ENCODE measurements around the gene NCS1. TPM values are rescaled to one million over a fixed set of nuclear protein-coding genes. Genes with fewer than 3 reads are reported as not detected.
A peak's percentile ranks its signal among the peaks of the same experiment; 100 is the strongest.

NCS1 gene
- total and polyA plus RNA-seq, 9 of the 15 experiments (the other 6 are each of a cell fraction or from before 2014, with no cell fraction given) = 0.28 to 27.0 (median 9.6) TPM

DNA sequence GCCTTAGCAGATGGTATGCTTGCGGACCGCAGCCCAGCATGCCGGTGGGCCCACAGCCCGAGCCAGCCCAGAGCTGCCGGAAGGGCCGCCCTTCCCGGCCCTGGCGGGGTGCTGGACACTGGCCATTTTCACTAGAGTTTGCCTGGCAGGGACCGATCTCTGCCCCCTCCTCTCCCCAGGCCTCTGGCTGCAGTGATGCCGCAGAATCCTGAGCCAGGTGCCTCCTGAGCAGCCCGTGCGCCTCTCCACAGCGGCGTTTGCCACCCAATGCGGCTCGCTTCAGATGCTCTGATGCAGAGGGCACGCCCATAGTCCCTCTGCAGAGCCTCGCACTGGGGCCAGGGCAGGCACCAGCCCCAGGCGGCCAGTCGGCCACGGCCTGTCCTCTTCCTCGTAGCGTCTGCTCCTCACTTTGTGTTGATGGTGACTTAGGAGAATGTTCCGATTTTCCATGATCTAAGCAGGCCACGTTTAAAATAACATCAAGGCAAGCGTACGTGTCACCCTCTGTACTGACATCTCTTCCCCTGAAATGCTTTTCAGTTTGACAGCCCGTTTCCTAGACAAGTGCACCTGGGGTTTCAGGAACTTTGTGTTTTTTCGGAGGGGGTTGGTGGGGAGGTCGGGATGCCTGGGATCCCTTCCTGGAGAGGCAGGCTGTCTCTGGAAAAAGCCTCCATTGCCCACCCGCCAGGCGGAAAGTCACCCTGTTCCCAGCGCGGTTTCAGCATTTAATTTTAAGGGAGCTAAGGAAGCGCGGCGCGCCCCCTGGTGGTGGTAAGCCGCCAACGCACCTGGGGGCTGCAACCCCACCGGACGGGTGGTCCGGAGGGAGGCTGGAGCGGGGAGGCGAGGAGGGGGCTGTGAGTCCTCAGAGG, 63.6 kb downstream of the NCS1 start (continued):
- TF ChIP-seq, protein P1, sequence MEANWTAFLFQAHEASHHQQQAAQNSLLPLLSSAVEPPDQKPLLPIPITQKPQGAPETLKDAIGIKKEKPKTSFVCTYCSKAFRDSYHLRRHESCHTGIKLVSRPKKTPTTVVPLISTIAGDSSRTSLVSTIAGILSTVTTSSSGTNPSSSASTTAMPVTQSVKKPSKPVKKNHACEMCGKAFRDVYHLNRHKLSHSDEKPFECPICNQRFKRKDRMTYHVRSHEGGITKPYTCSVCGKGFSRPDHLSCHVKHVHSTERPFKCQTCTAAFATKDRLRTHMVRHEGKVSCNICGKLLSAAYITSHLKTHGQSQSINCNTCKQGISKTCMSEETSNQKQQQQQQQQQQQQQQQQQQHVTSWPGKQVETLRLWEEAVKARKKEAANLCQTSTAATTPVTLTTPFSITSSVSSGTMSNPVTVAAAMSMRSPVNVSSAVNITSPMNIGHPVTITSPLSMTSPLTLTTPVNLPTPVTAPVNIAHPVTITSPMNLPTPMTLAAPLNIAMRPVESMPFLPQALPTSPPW (CRISPR knock-in tag; IDR thresholded peaks at IDR 0.05) = peak; percentile 71
- TF ChIP-seq, protein P2, sequence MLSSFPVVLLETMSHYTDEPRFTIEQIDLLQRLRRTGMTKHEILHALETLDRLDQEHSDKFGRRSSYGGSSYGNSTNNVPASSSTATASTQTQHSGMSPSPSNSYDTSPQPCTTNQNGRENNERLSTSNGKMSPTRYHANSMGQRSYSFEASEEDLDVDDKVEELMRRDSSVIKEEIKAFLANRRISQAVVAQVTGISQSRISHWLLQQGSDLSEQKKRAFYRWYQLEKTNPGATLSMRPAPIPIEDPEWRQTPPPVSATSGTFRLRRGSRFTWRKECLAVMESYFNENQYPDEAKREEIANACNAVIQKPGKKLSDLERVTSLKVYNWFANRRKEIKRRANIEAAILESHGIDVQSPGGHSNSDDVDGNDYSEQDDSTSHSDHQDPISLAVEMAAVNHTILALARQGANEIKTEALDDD (IDR thresholded peaks at IDR 0.05) = no peak
- no peak for TF ChIP-seq FOXA3 (CRISPR knock-in tag; conservative IDR thresholded peaks at IDR 0.05 in 1 of 2, IDR thresholded peaks at IDR 0.05 in 1 of 2)
- TF ChIP-seq ZFP30 (CRISPR knock-in tag; IDR thresholded peaks at IDR 0.05; ENCODE audit: borderline replicate concordance) = no peak
- no peak for TF ChIP-seq RNF2 (IDR thresholded peaks at IDR 0.05)
- no peak for TF ChIP-seq SRF (CRISPR knock-in tag; IDR thresholded peaks at IDR 0.05)
- TF ChIP-seq HNRNPK (IDR thresholded peaks at IDR 0.05; ENCODE audit: low read depth, low read length, poor library complexity, severe bottlenecking) = no peak
- TF ChIP-seq, protein P3, sequence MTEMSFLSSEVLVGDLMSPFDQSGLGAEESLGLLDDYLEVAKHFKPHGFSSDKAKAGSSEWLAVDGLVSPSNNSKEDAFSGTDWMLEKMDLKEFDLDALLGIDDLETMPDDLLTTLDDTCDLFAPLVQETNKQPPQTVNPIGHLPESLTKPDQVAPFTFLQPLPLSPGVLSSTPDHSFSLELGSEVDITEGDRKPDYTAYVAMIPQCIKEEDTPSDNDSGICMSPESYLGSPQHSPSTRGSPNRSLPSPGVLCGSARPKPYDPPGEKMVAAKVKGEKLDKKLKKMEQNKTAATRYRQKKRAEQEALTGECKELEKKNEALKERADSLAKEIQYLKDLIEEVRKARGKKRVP (CRISPR knock-in tag; IDR thresholded peaks at IDR 0.05) = no peak
- TF ChIP-seq, protein P4, sequence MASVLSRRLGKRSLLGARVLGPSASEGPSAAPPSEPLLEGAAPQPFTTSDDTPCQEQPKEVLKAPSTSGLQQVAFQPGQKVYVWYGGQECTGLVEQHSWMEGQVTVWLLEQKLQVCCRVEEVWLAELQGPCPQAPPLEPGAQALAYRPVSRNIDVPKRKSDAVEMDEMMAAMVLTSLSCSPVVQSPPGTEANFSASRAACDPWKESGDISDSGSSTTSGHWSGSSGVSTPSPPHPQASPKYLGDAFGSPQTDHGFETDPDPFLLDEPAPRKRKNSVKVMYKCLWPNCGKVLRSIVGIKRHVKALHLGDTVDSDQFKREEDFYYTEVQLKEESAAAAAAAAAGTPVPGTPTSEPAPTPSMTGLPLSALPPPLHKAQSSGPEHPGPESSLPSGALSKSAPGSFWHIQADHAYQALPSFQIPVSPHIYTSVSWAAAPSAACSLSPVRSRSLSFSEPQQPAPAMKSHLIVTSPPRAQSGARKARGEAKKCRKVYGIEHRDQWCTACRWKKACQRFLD (CRISPR knock-in tag; IDR thresholded peaks at IDR 0.05) = no peak
- no peak for TF ChIP-seq ADNP (tag; IDR thresholded peaks at IDR 0.05)
- TF ChIP-seq, protein P5, sequence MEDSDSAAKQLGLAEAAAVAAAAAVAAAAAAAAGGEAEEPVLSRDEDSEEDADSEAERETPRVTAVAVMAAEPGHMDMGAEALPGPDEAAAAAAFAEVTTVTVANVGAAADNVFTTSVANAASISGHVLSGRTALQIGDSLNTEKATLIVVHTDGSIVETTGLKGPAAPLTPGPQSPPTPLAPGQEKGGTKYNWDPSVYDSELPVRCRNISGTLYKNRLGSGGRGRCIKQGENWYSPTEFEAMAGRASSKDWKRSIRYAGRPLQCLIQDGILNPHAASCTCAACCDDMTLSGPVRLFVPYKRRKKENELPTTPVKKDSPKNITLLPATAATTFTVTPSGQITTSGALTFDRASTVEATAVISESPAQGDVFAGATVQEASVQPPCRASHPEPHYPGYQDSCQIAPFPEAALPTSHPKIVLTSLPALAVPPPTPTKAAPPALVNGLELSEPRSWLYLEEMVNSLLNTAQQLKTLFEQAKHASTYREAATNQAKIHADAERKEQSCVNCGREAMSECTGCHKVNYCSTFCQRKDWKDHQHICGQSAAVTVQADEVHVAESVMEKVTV (CRISPR knock-in tag; IDR thresholded peaks at IDR 0.05) = peak; percentile 68
- TF ChIP-seq GATAD2A (IDR thresholded peaks at IDR 0.05) = peak; percentile 50; the same call in 1 of the 2 replicates
- TF ChIP-seq ZNF785 (CRISPR knock-in tag; IDR thresholded peaks at IDR 0.05) = no peak
- TF ChIP-seq, protein P6, sequence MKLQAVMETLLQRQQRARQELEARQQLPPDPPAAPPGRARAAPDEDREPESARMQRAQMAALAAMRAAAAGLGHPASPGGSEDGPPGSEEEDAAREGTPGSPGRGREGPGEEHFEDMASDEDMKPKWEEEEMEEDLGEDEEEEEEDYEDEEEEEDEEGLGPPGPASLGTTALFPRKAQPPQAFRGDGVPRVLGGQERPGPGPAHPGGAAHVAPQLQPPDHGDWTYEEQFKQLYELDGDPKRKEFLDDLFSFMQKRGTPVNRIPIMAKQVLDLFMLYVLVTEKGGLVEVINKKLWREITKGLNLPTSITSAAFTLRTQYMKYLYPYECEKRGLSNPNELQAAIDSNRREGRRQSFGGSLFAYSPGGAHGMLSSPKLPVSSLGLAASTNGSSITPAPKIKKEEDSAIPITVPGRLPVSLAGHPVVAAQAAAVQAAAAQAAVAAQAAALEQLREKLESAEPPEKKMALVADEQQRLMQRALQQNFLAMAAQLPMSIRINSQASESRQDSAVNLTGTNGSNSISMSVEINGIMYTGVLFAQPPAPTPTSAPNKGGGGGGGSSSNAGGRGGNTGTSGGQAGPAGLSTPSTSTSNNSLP (IDR thresholded peaks at IDR 0.05; ENCODE audit: borderline replicate concordance, low read depth, low read length) = no peak
- no peak for TF ChIP-seq ZNF695 (CRISPR knock-in tag; IDR thresholded peaks at IDR 0.05)
- no peak for TF ChIP-seq SIN3A (IDR thresholded peaks at IDR 0.05; ENCODE audit: borderline replicate concordance in 2 of 2, control insufficient read depth in 1 of 2, low read depth in 2 of 2, low read length in 2 of 2)

All from K562 (cell line).